HG03558 (cell line): ENCODE data around the gene TMEM219.

Experiments used
- ATAC-seq: cut with Tn5 transposase; IDR thresholded peaks from one replicate; pipeline ENCODE4 v1.9.1; 2021; ENCODE audit warnings: moderate number of reproducible peaks; ENCODE audit not compliant: unreplicated experiment; ENCODE audit errors: extremely low read depth

TMEM219 gene

GRCh38 chr16:29993903-29994599, 32.2 kb downstream of the TMEM219 start:
- ATAC-seq: no peak

- peak; percentile 9 for ATAC-seq
These were observed 32.9 kb downstream of the TMEM219 start for GRCh38 chr16:29994600-29995323.

GRCh38 chr16:29995324-29995910, 33.5 kb downstream of the TMEM219 start, which contains the start of gene HIRIP3:
Gene HIRIP3, minus strand, starts transcription at chr16:29995617. Its CDS starts 12 bp downstream, at chr16:29995605.
- peak; percentile 34 for ATAC-seq

GRCh38 chr16:29995911-29996765, 34.3 kb downstream of the TMEM219 start, which contains the start of gene INO80E:
Gene INO80E, plus strand, starts transcription at chr16:29996241. Its CDS starts 70 bp downstream, at chr16:29996311.
- peak; percentile 61 for ATAC-seq

- ATAC-seq: no peak
These were observed 34.9 kb downstream of the TMEM219 start for GRCh38 chr16:29996766-29997250.

- no peak for ATAC-seq
These were observed 37.7 kb downstream of the TMEM219 start for GRCh38 chr16:29999605-30000004.

GRCh38 chr16:30000735-30001631, 39.1 kb downstream of the TMEM219 start:
- ATAC-seq: no peak

- no peak for ATAC-seq
These were observed 40.9 kb downstream of the TMEM219 start for GRCh38 chr16:30002614-30003346.

- ATAC-seq: no peak
These were observed 42.0 kb downstream of the TMEM219 start for GRCh38 chr16:30003670-30004423.

- ATAC-seq: no peak
These were observed 42.5 kb downstream of the TMEM219 start for GRCh38 chr16:30004424-30004776.

- no peak for ATAC-seq
These were observed 42.9 kb downstream of the TMEM219 start for GRCh38 chr16:30004811-30005242.

- ATAC-seq: no peak
These were observed 43.6 kb downstream of the TMEM219 start for GRCh38 chr16:30005341-30006094.

- no peak for ATAC-seq
These were observed 44.2 kb downstream of the TMEM219 start for GRCh38 chr16:30006095-30006473.

- no peak for ATAC-seq
These were observed 44.9 kb downstream of the TMEM219 start for GRCh38 chr16:30006659-30007377.

- no peak for ATAC-seq
These were observed 45.6 kb downstream of the TMEM219 start for GRCh38 chr16:30007378-30007895.
